ENCODE measurements around the gene RBMS2.
A peak's percentile ranks its signal among the peaks of the same experiment; 100 is the strongest.
"Not testable (repeated sequence)": the region's sequence is repeated elsewhere in the genome, so short reads cannot be mapped to it uniquely, and the experiment has no call there.

RBMS2 gene, protein sequence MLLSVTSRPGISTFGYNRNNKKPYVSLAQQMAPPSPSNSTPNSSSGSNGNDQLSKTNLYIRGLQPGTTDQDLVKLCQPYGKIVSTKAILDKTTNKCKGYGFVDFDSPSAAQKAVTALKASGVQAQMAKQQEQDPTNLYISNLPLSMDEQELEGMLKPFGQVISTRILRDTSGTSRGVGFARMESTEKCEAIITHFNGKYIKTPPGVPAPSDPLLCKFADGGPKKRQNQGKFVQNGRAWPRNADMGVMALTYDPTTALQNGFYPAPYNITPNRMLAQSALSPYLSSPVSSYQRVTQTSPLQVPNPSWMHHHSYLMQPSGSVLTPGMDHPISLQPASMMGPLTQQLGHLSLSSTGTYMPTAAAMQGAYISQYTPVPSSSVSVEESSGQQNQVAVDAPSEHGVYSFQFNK

DNA sequence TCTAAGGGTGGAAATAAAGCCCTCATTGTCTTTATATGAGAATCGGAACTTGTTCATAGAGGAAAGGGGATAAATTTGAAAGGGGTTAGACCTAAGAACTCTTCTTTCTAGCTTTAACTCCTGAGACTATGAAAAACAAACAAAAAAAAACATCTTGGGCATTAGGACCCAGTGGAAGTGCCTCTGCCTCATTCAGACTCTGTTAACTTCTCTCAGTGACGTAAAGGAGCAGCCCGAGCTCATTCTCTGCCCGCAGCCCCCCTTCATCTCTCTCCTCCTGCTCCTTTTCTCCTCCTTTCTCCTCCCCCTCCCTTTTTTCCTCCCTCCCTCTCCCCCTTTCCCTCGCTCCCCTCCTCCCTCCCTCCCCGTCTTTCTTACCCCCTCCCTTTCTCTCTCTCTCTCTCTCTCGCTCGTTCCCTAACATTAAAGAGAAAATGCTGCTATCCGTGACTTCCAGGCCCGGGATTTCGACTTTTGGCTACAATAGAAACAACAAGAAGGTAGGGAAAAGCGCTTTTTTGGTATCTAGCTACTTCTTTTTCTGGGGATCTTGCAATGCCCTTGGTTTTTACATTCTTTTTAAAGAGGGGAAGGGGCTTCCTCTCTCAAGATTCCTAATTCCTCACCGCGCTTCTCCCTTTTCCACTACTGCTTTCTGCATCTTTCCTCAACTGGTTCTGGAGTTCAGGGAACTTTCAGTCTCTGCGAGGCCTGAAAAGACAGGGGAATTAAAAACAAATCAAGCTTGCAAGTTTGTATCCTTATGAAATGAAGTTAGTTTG is at the start of gene RBMS2:
Gene RBMS2, plus strand, starts transcription at position 231 of the 782 bp plus-strand sequence. Its CDS starts 204 bp downstream, at position 435.
- DNase-seq = peak; percentile 45 to 94 (median 66)
- intact Hi-C loops (cut with DNase I) = no loop called here

DNA sequence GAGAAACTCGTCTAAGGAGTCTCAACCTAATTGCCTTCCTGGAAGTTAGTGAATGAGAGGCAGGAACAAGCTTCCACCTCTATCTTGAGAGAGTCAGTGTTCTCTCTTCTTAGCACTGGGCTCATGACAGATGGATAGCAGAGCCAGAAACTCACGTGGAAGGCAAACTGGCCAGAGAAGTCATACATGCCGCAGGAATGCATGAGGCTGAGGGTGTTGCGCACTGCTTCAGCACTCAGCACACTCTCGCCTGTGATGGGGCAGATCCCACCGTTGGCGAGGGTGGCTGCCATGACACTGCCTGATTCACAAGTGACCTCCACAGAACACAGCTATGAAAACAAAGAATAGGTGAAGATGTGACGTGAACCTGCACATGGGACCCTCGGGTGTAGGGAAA is 47.2 kb upstream of the RBMS2 start:
- intact Hi-C loops (cut with DNase I) = no loop called here
- DNase-seq = peak in 1 of 10 donors; percentile 49

- intact Hi-C loops (cut with DNase I) = no loop called here
- peak in 1 of 10 donors; percentile 15 for DNase-seq
Measured at GRCh38 chr12:56476143-56476542, 45.5 kb upstream of the RBMS2 start.

GRCh38 chr12:56476972-56477432 is 44.6 kb upstream of the RBMS2 start:
- intact Hi-C loops (cut with DNase I) = no loop called here
- peak in 1 of 10 donors; percentile 49 for DNase-seq

- DNase-seq = peak in 1 of 10 donors; percentile 57
- intact Hi-C loops (cut with DNase I) = no loop called here
Measured at GRCh38 chr12:56477521-56478225, 43.9 kb upstream of the RBMS2 start.

- intact Hi-C loops (cut with DNase I) = no loop called here
- peak in 1 of 10 donors; percentile 61 for DNase-seq
Measured at GRCh38 chr12:56479625-56480024, 42.0 kb upstream of the RBMS2 start.

GRCh38 chr12:56484566-56484965 is 37.1 kb upstream of the RBMS2 start:
- intact Hi-C loops (cut with DNase I) = no loop called here
- DNase-seq = no peak

DNA sequence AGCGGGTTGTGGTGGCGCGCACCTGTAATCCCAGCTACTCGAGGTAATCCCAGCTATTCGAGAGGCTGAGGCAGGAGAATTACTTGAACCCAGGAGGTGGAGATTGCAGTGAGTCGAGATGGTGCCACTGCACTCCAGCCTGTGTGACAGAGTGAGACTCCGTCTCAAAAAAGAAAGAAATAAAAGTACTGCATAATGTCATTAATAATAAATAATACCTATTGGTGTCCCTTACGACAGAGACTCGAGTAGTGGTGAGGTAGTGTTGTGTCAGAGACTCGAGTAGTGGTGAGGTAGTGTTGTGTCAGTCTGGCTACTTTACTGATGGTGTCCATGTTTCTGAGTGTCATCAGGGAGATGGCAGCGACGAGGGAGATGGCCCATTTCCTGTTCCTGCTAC is 34.9 kb upstream of the RBMS2 start:
- no peak for DNase-seq
- intact Hi-C loops (cut with DNase I) = no loop called here

DNA sequence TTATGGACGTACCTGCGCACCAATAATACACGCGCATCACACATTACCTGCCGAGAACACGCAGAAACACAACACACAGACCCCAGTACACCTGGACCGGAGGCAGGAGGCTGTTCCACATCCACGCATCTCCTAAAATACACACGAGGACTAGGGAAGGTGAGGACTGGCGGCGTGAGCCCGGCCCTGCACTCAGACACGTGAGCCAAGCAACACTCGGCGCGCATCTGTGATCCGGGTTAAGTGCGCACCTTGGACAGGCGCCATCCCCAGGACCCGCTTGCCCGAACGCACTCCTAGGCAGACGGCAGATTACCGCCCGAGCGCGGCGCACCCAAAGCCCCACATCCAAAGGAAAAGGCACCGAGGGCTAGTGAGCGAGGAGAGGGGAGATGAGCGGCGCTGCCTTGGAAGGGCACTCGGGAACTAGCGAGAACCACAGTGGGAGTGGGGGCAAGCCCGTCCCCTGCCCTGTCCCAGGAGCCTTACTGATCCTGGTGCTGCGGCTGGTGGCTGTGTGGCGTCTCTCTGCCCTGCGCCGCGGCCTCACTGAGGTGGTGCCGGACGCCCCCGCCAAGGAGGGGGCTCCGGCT is 34.1 kb upstream of the RBMS2 start:
- intact Hi-C loops (cut with DNase I) = no loop called here
- peak; percentile 15 to 92 (median 52) for DNase-seq

DNA sequence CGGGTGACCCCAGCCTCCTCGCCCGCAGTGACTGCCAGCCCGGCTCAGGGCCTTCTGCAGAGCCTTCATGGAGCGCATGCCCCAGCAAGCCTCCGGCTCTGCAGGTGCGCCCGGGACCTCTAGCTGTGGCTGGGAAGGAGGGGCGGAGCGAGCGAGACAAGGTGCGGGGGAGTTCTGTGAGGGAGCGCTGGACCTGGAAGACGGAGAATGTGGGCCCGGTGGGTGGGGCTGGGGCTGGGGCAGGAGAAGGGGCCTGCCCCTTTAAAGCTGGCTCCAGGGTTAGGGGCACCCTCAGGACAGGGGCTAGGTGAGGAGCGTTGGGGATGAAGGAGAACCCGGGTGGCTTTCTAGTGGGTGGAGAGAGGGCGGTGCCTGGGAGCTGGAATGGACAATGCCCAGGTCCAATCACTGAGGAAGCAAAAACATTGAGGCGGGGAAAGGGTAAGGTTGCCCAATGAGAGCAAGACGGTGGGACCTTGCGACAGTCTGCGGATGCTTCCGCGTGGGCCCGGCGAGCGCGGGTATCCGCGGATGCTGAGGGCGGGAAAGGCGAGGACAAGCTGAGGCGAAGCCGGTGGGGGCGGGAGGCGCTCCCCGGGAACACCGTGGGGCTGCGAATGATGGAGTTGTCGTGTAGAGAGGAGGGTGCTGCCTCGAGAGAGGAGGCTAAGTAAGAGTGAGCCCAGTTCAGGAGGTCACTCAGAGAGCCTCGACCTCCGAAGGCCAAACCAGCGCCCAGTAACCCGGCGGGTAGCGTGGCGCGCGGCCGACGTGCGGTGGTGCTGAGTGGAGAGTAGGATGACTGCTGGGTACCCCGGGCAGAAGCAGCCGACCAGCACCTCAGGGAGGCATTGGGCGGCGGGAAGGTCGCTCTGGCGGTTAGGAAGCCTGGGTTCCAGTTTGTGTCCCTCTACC is 33.3 kb upstream of the RBMS2 start, which contains the start of gene GLS2:
Gene GLS2, minus strand, starts transcription at position 121 of the 915 bp plus-strand sequence. Its CDS starts 43 bp downstream, at position 78.
- DNase-seq = peak; percentile 61 to 97 (median 80)
- intact Hi-C loops (cut with DNase I) = no loop called here

GRCh38 chr12:56490360-56490759 is 31.3 kb upstream of the RBMS2 start:
- intact Hi-C loops (cut with DNase I) = no loop called here
- DNase-seq = no peak

GRCh38 chr12:56493409-56494105 is 28.1 kb upstream of the RBMS2 start:
- DNase-seq; intact Hi-C loops (cut with DNase I): not testable (repeated sequence)

- DNase-seq; intact Hi-C loops (cut with DNase I): not testable (repeated sequence)
Measured at GRCh38 chr12:56494106-56494415, 27.6 kb upstream of the RBMS2 start.

GRCh38 chr12:56494481-56494880 is 27.1 kb upstream of the RBMS2 start:
- DNase-seq; intact Hi-C loops (cut with DNase I): not testable (repeated sequence)

- intact Hi-C loops (cut with DNase I) = not testable (repeated sequence)
- peak; percentile 46 to 93 (median 68) for DNase-seq
Measured at GRCh38 chr12:56496704-56497103, 24.9 kb upstream of the RBMS2 start.

DNA sequence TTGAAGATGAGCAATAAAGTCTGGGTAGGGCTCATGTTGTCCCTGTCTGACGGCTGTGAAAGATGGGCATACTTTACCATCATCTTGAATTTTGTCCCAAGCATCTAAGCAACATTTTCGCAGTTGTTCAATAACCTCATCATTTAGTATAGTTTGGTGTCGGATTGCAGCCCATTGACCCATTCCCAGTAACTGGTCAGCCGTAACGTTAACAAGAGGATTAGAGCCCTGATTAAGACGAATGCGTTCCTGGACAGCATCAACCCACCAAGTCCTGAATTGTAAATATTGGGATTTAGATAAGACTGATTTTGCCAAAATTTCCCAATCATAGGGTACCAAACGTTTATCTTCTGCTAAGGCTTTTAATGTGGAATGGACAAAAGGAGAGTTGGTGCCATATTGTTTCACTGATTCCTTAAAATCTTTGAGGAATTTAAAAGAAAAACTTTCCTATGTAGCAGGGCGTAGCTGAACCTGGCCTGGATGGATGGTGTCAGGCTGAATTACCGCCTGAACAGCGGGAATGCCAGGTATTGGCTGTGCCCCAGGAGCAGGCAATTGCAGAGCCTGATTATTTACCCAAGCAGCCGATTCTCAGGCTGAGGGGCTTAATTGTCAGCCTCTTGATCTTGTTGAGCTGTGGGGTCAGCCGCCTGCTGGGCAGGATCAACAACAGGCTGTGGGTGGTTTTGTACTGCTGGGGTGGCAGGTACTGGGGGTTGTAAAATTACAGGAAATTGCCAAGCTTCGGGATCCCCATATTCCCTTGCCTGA is 23.3 kb upstream of the RBMS2 start:
- intact Hi-C loops (cut with DNase I); DNase-seq: not testable (repeated sequence)

- DNase-seq; intact Hi-C loops (cut with DNase I): not testable (repeated sequence)
Measured at GRCh38 chr12:56499452-56499851, 22.2 kb upstream of the RBMS2 start.

DNA sequence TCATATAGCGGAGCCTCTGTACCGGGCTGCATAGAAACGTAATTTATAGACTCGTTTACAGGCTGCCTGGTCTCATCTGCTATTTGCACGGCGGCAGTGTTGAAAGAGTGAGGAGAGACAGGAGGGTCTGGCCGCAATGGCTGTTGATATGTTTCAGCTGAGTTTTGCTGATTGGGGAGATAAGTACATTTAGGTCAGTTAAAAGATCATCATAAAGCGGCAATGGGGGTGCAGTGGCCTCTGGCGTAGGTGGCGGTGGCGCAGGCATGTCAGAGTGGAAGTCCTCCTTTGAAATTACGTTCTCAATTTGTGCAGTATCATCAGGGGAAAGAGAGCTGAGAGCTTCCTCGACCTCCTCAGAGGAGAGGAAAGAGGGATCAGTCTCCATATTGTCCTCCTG is 21.7 kb upstream of the RBMS2 start:
- DNase-seq; intact Hi-C loops (cut with DNase I): not testable (repeated sequence)
